ENCODE measurements around the gene DMXL1. TPM values are rescaled to one million over a fixed set of nuclear protein-coding genes. Genes with fewer than 3 reads are reported as not detected.
"Not testable (repeated sequence)": the region's sequence is repeated elsewhere in the genome, so short reads cannot be mapped to it uniquely, and the experiment has no call there.

The DMXL1 gene
- total RNA-seq, 2 donors from 2014 or later: 47.8 to 51.8 TPM

- Histone ChIP-seq H3K9me3 (ENCODE audit: control insufficient read depth, low read length) (peaks cover 21% of the 10 kb centered on the region), H3K27ac (ENCODE audit: low read depth, low read length) (no peak overlapping the region), H3K9ac (ENCODE audit: extremely low read depth, low read length, poor library complexity, severe bottlenecking) (no peak overlapping the region), H3K4me1 (ENCODE audit: control insufficient read depth, insufficient read depth, low read length) (no peaks in the 10 kb centered on the region), H3K4me3 (ENCODE audit: low read length) (no peak overlapping the region), H3K36me3 (ENCODE audit: control insufficient read depth, insufficient read depth, low read length) (peaks cover 78% of the 10 kb centered on the region), H3K27me3 (ENCODE audit: control insufficient read depth, insufficient read depth, low read length, poor library complexity, severe bottlenecking) (no peaks in the 10 kb centered on the region)
- H3K4me1 Mint-ChIP-seq: no peaks in the 10 kb centered on the region
- peaks cover 63% of the 10 kb centered on the region for H3K36me3 Mint-ChIP-seq (ENCODE audit: low read depth)
- no peaks in the 10 kb centered on the region for H3K27me3 Mint-ChIP-seq (ENCODE audit: insufficient read depth)
- no peak overlapping the region for H3K27ac Mint-ChIP-seq
- no peak for DNase-seq
- peaks cover 21% of the 10 kb centered on the region for H3K9me3 Mint-ChIP-seq
- WGBS, 2 experiments (ENCODE audit: insufficient coverage in 1 of 2, insufficient read length in 1 of 2): 97 to 100% methylated on average over 2 of the region's 2 CpGs
- no peak overlapping the region for H3K4me3 Mint-ChIP-seq
- TF ChIP-seq, protein P1, sequence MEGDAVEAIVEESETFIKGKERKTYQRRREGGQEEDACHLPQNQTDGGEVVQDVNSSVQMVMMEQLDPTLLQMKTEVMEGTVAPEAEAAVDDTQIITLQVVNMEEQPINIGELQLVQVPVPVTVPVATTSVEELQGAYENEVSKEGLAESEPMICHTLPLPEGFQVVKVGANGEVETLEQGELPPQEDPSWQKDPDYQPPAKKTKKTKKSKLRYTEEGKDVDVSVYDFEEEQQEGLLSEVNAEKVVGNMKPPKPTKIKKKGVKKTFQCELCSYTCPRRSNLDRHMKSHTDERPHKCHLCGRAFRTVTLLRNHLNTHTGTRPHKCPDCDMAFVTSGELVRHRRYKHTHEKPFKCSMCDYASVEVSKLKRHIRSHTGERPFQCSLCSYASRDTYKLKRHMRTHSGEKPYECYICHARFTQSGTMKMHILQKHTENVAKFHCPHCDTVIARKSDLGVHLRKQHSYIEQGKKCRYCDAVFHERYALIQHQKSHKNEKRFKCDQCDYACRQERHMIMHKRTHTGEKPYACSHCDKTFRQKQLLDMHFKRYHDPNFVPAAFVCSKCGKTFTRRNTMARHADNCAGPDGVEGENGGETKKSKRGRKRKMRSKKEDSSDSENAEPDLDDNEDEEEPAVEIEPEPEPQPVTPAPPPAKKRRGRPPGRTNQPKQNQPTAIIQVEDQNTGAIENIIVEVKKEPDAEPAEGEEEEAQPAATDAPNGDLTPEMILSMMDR (conservative IDR thresholded peaks at IDR 0.05): no peak
Observed at GRCh38 chr5:119117237-119117636, 46.4 kb downstream of the DMXL1 start.

DNA sequence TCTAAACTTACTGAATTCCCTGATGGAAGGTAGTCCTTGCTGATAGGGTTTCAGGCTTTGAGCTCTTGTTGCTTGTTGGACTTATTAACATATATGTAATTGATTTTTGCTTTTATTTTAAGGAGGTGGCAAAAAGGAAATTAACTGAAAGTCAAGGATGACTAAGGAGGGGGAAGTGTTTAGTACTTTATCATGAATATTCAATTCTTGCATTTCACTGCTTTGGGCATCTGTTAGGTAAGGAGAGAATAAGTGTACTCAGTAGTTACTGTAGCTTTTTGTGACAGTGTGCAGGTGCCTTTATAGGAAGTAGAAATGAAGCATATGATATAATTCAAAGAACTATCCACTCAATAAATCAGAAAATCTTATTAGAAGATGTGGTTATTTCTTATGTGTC, 47.1 kb downstream of the DMXL1 start:
- Mint-ChIP-seq H3K27ac (no peak overlapping the region), H3K36me3 (ENCODE audit: low read depth) (peaks cover 66% of the 10 kb centered on the region), H3K4me3 (no peak overlapping the region), H3K4me1 (no peaks in the 10 kb centered on the region), H3K9me3 (peaks cover 27% of the 10 kb centered on the region), H3K27me3 (ENCODE audit: insufficient read depth) (no peaks in the 10 kb centered on the region)
- Histone ChIP-seq H3K27me3 (ENCODE audit: control insufficient read depth, insufficient read depth, low read length, poor library complexity, severe bottlenecking) (no peaks in the 10 kb centered on the region), H3K9me3 (ENCODE audit: control insufficient read depth, low read length) (peaks cover 21% of the 10 kb centered on the region), H3K9ac (ENCODE audit: extremely low read depth, low read length, poor library complexity, severe bottlenecking) (no peak overlapping the region), H3K27ac (ENCODE audit: low read depth, low read length) (no peak overlapping the region), H3K36me3 (ENCODE audit: control insufficient read depth, insufficient read depth, low read length) (peaks cover 75% of the 10 kb centered on the region), H3K4me3 (ENCODE audit: low read length) (no peak overlapping the region), H3K4me1 (ENCODE audit: control insufficient read depth, insufficient read depth, low read length) (no peaks in the 10 kb centered on the region)
- DNase-seq: no peak
- TF ChIP-seq, protein P1 (conservative IDR thresholded peaks at IDR 0.05): no peak

DNA sequence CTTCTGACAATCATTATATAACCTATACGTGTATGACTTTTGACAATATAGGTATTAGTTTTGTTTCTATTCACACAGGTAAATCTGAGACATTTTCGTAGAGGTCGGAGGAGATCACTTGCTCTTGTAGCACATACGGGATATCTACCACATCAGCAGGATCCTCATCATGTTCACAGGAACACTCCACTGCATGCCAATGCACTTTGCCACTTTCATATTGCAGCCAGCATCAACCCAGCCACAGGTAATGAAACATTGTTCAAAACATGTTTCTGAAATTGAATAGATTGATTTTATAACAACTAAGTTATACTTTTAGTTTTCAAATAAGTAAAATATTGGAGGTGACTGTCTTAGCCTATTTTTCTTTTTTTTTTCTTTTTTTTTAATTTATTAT, 50.0 kb downstream of the DMXL1 start:
- no peak overlapping the region for H3K9ac ChIP-seq (ENCODE audit: extremely low read depth, low read length, poor library complexity, severe bottlenecking)
- peaks cover 75% of the 10 kb centered on the region for H3K36me3 ChIP-seq (ENCODE audit: control insufficient read depth, insufficient read depth, low read length)
- Mint-ChIP-seq H3K9me3 (peaks cover 33% of the 10 kb centered on the region), H3K4me1 (no peaks in the 10 kb centered on the region), H3K27me3 (ENCODE audit: insufficient read depth) (no peaks in the 10 kb centered on the region), H3K36me3 (ENCODE audit: low read depth) (peaks cover 84% of the 10 kb centered on the region), H3K27ac (no peak overlapping the region), H3K4me3 (no peak overlapping the region)
- H3K4me1 ChIP-seq (ENCODE audit: control insufficient read depth, insufficient read depth, low read length): no peaks in the 10 kb centered on the region
- H3K27ac ChIP-seq (ENCODE audit: low read depth, low read length): no peak overlapping the region
- WGBS, 2 experiments (ENCODE audit: insufficient coverage in 1 of 2, insufficient read length in 1 of 2): 96 to 100% methylated on average over 3 of the region's 4 CpGs
- no peak for DNase-seq
- H3K4me3 ChIP-seq (ENCODE audit: low read length): no peak overlapping the region
- peaks cover 40% of the 10 kb centered on the region for H3K9me3 ChIP-seq (ENCODE audit: control insufficient read depth, low read length)
- no peaks in the 10 kb centered on the region for H3K27me3 ChIP-seq (ENCODE audit: control insufficient read depth, insufficient read depth, low read length, poor library complexity, severe bottlenecking)
- TF ChIP-seq, protein P1 (conservative IDR thresholded peaks at IDR 0.05): no peak

GRCh38 chr5:119122474-119122873, 51.6 kb downstream of the DMXL1 start:
- H3K27me3 Mint-ChIP-seq (ENCODE audit: insufficient read depth); H3K4me3 ChIP-seq (ENCODE audit: low read length); H3K4me3 Mint-ChIP-seq; DNase-seq; H3K4me1 Mint-ChIP-seq; H3K27ac Mint-ChIP-seq; H3K4me1 ChIP-seq (ENCODE audit: control insufficient read depth, insufficient read depth, low read length); H3K9ac ChIP-seq (ENCODE audit: extremely low read depth, low read length, poor library complexity, severe bottlenecking); H3K27ac ChIP-seq (ENCODE audit: low read depth, low read length); H3K27me3 ChIP-seq (ENCODE audit: control insufficient read depth, insufficient read depth, low read length, poor library complexity, severe bottlenecking): not testable (repeated sequence)
- H3K9me3 Mint-ChIP-seq: peaks cover 33% of the 10 kb centered on the region
- peaks cover 68% of the 10 kb centered on the region for H3K36me3 Mint-ChIP-seq (ENCODE audit: low read depth)
- Histone ChIP-seq H3K9me3 (ENCODE audit: control insufficient read depth, low read length) (peaks cover 40% of the 10 kb centered on the region), H3K36me3 (ENCODE audit: control insufficient read depth, insufficient read depth, low read length) (peaks cover 67% of the 10 kb centered on the region)
- WGBS, 2 experiments (ENCODE audit: insufficient coverage in 1 of 2, insufficient read length in 1 of 2): 96 to 100% methylated on average over 1 to 27 of the region's 27 CpGs

Data from endodermal cell (in vitro differentiated cells).